HCT116 (cell line): ENCODE measurements around the gene ADNP.

Source experiments
- CBX3 ChIP-seq: IDR thresholded peaks from 2 replicates; pipeline ENCODE4 v1.6.1; 2012; ENCODE audit warnings: low read depth
- CTCF ChIP-seq, 3 experiments: fragments of 200-600 bp in 1 of 3; sonication (generic) in 1 of 3; IDR thresholded peaks in 2 of 3; conservative IDR thresholded peaks in 1 of 3; 2 replicates each; pipeline ENCODE4 v1.5.1; 2012 to 2017; ENCODE audit warnings: low read depth in 2 of 3, low read length in 2 of 3, antibody characterized with exemption in 1 of 3, borderline replicate concordance in 1 of 3, control low read depth in 1 of 3, mild to moderate bottlenecking in 1 of 3, mixed read lengths in 1 of 3, mixed run types in 1 of 3, moderate library complexity in 1 of 3; ENCODE audit not compliant: insufficient read depth in 1 of 3
- EGR1 ChIP-seq: IDR thresholded peaks from 2 replicates; pipeline ENCODE4 v1.6.1; 2012; ENCODE audit warnings: low read depth
- POLR2A ChIP-seq: IDR thresholded peaks from 2 replicates; pipeline ENCODE4 v1.7.0; 2011; ENCODE audit warnings: borderline replicate concordance; ENCODE audit not compliant: insufficient read depth, insufficient read length; ENCODE audit errors: extremely low read depth
- POLR2AphosphoS5 ChIP-seq: IDR thresholded peaks from 2 replicates; pipeline ENCODE4 v1.6.1; 2011; ENCODE audit warnings: mild to moderate bottlenecking, low read depth, low read length, moderate library complexity

GRCh38 chr20:50865114-50865513 lies 66.1 kb downstream of the ADNP start:
- TF ChIP-seq POLR2A = no peak
- no peak for TF ChIP-seq EGR1
- no peak for TF ChIP-seq CBX3
- no peak for TF ChIP-seq POLR2AphosphoS5
- TF ChIP-seq CTCF (IDR thresholded peaks at IDR 0.05 in 2 of 3, conservative IDR thresholded peaks at IDR 0.05 in 1 of 3; ENCODE audit: borderline replicate concordance in 1 of 3, insufficient read depth in 1 of 3, low read depth in 2 of 3, low read length in 2 of 3) = no peak
